ENCODE results near the gene OR8G5.

Gene OR8G5

GRCh38 chr11:124315052-124315451, 58.9 kb downstream of the OR8G5 start:
- H3K79me2 ChIP-seq (ENCODE audit: insufficient read depth, low read length), result no peaks in the 10 kb centered on the region
- no peaks in the 10 kb centered on the region for H3F3A ChIP-seq (ENCODE audit: insufficient read depth)
- no peak overlapping the region for H2AFZ ChIP-seq (ENCODE audit: low read depth, low read length, severe bottlenecking)
- H3K27ac ChIP-seq (ENCODE audit: low read depth, low read length), result no peak overlapping the region
- TF ChIP-seq EZH2phosphoT487 (conservative IDR thresholded peaks at IDR 0.05; ENCODE audit: low read length), result no peak
- TF ChIP-seq, protein P1, sequence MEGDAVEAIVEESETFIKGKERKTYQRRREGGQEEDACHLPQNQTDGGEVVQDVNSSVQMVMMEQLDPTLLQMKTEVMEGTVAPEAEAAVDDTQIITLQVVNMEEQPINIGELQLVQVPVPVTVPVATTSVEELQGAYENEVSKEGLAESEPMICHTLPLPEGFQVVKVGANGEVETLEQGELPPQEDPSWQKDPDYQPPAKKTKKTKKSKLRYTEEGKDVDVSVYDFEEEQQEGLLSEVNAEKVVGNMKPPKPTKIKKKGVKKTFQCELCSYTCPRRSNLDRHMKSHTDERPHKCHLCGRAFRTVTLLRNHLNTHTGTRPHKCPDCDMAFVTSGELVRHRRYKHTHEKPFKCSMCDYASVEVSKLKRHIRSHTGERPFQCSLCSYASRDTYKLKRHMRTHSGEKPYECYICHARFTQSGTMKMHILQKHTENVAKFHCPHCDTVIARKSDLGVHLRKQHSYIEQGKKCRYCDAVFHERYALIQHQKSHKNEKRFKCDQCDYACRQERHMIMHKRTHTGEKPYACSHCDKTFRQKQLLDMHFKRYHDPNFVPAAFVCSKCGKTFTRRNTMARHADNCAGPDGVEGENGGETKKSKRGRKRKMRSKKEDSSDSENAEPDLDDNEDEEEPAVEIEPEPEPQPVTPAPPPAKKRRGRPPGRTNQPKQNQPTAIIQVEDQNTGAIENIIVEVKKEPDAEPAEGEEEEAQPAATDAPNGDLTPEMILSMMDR (IDR thresholded peaks at IDR 0.05; ENCODE audit: insufficient read depth, low read length, poor library complexity, severe bottlenecking), result no peak
- H3K36me3 ChIP-seq (ENCODE audit: low read length), result no peaks in the 10 kb centered on the region
- no peaks in the 10 kb centered on the region for H3K9me2 ChIP-seq (replicated peaks; ENCODE audit: insufficient read depth, low read length)
- no peak overlapping the region for H3K9ac ChIP-seq (ENCODE audit: low read length)
- H4K20me1 ChIP-seq (ENCODE audit: low read depth, low read length), result no peaks in the 10 kb centered on the region
- no peaks in the 10 kb centered on the region for H3K9me3 ChIP-seq (ENCODE audit: insufficient read depth, low read length)
- no peak overlapping the region for H3K4me2 ChIP-seq (ENCODE audit: low read depth, low read length, poor library complexity, severe bottlenecking)
- H3K27me3 ChIP-seq (ENCODE audit: low read length), result no peaks in the 10 kb centered on the region
- H3K4me3 ChIP-seq (ENCODE audit: insufficient read depth, low read length, poor library complexity, severe bottlenecking), result no peak overlapping the region

All from SU-DHL-6 (cell line).